Renal pelvis (tissue), 12 donors: ENCODE data around the gene SAXO2. TPM values are rescaled to one million over a fixed set of nuclear protein-coding genes. Genes with fewer than 3 reads are reported as not detected.
A peak's percentile ranks its signal among the peaks of the same experiment; 100 is the strongest.
"Not testable (repeated sequence)": the region's sequence is repeated elsewhere in the genome, so short reads cannot be mapped to it uniquely, and the experiment has no call there.

ENCODE experiments used
- DNase-seq: peaks from one replicate; pipeline ENCODE4 v3.0.0-alpha.2; 2013
- long read RNA-seq, 16 experiments: transcript quantifications; one replicate each; lab custom pipeline, GENCODE V29; 2026
- polyA plus RNA-seq, 3 donors: library from polyadenylated mRNA; unstranded; fragments of 120-200 nt; gene quantifications; one replicate each; pipeline ENCODE4 v1.2.1, GENCODE V29; 2013; ENCODE audit not compliant: insufficient read length in 3 of 3

The SAXO2 gene
- polyA plus RNA-seq: 1 to 10 TPM; 4.4 to 9.3 (median 7.7) TPM
- long read RNA-seq, donor 1, partial matches to known transcripts: 0 of 1 reads
- long read RNA-seq, donor 1, other reads (novel, unspliced or antisense): 0 of 1 reads
- long read RNA-seq, donor 2: 0 reads
- long read RNA-seq, donor 3: 0 reads
- long read RNA-seq, donor 4: 0 reads
- long read RNA-seq, donor 5, partial matches to known transcripts: 0 of 1 reads
- long read RNA-seq, donor 5, other reads (novel, unspliced or antisense): 0 of 1 reads
- long read RNA-seq, donor 6: 0 reads
- long read RNA-seq, donor 7, partial matches to known transcripts: 0 of 1 reads
- long read RNA-seq, donor 7, other reads (novel, unspliced or antisense): 0 of 1 reads
- long read RNA-seq, donor 8, partial matches to known transcripts: 0 of 1 reads
- long read RNA-seq, donor 8, other reads (novel, unspliced or antisense): 0 of 1 reads
- long read RNA-seq, donor 9, partial matches to known transcripts: 0 of 1 reads
- long read RNA-seq, donor 9, other reads (novel, unspliced or antisense): 0 of 1 reads
- long read RNA-seq, donor 10: 0 reads
- long read RNA-seq, donor 11, partial matches to known transcripts: 0 of 3 reads
- long read RNA-seq, donor 11, other reads (novel, unspliced or antisense): 0 of 3 reads
- long read RNA-seq, donor 12, partial matches to known transcripts: 0 of 1 reads
- long read RNA-seq, donor 12, other reads (novel, unspliced or antisense): 0 of 1 reads
- long read RNA-seq, donor 13: 0 reads
- long read RNA-seq, donor 14: 0 reads
- long read RNA-seq, donor 15: 0 reads
- long read RNA-seq, donor 16, partial matches to known transcripts: 0 of 1 reads
- long read RNA-seq, donor 16, other reads (novel, unspliced or antisense): 0 of 1 reads

GRCh38 chr15:82262422-82263026, at the start of gene SAXO2, which contains the start of gene EFL1:
SAXO2 (plus strand) TSS chr15:82262818; CDS start chr15:82262880, 62 bp downstream.
EFL1 (minus strand) TSS chr15:82262734; CDS start chr15:82261778, 956 bp downstream.
- peak; percentile 91 for DNase-seq

- DNase-seq: not testable (repeated sequence)
These were observed 46.5 kb upstream of the SAXO2 start for GRCh38 chr15:82216092-82216491.

- DNase-seq: peak; percentile 2
These were observed 41.1 kb upstream of the SAXO2 start for GRCh38 chr15:82221535-82221934.

- no peak for DNase-seq
These were observed 33.9 kb upstream of the SAXO2 start for GRCh38 chr15:82228750-82229149.

- DNase-seq: no peak
These were observed 31.4 kb upstream of the SAXO2 start for GRCh38 chr15:82231233-82231632.

GRCh38 chr15:82231842-82232241, 30.8 kb upstream of the SAXO2 start:
- DNase-seq: no peak

GRCh38 chr15:82237944-82238534, 24.6 kb upstream of the SAXO2 start:
- DNase-seq: not testable (repeated sequence)

- DNase-seq: no peak
These were observed 22.8 kb upstream of the SAXO2 start for GRCh38 chr15:82239685-82240391.

- not testable (repeated sequence) for DNase-seq
These were observed 20.6 kb upstream of the SAXO2 start for GRCh38 chr15:82241836-82242499.

- DNase-seq: not testable (repeated sequence)
These were observed 19.0 kb upstream of the SAXO2 start for GRCh38 chr15:82243644-82244043.

- not testable (repeated sequence) for DNase-seq
These were observed 16.7 kb upstream of the SAXO2 start for GRCh38 chr15:82245956-82246355.

GRCh38 chr15:82248261-82248660, 14.4 kb upstream of the SAXO2 start:
- not testable (repeated sequence) for DNase-seq

- DNase-seq: peak; percentile 26
These were observed 824 bp upstream of the SAXO2 start for GRCh38 chr15:82261566-82262421.

- no peak for DNase-seq
These were observed 732 bp downstream of the SAXO2 start for GRCh38 chr15:82263350-82263749.

- not testable (repeated sequence) for DNase-seq
These were observed 4.5 kb downstream of the SAXO2 start for GRCh38 chr15:82267137-82267536.

- DNase-seq: not testable (repeated sequence)
These were observed 5.8 kb downstream of the SAXO2 start for GRCh38 chr15:82268454-82268853.

- no peak for DNase-seq
These were observed 9.5 kb downstream of the SAXO2 start for GRCh38 chr15:82272154-82272553.

- DNase-seq: no peak
These were observed 12.8 kb downstream of the SAXO2 start for GRCh38 chr15:82275410-82275809.

- not testable (repeated sequence) for DNase-seq
These were observed 18.7 kb downstream of the SAXO2 start for GRCh38 chr15:82281276-82281675.
